Keratinocyte (primary cell): Measurements from ENCODE around the gene GID8. TPM values are rescaled to one million over a fixed set of nuclear protein-coding genes. Genes with fewer than 3 reads are reported as not detected.

Source experiments
- DNase-seq: peaks from one replicate; pipeline ENCODE4 v3.0.0-alpha.2; 2011; ENCODE audit warnings: low read depth, missing footprints, low spot score
- FAIRE-seq: peaks from 2 replicates; lab custom pipeline; 2011; peaks lifted over from hg19 to GRCh38; lab: Jason Lieb, UNC
- H2AFZ ChIP-seq: 2 replicates; pipeline ENCODE4 v1.6.0; 2012; ENCODE audit warnings: low read length, control low read depth, inconsistent platforms; ENCODE audit not compliant: control insufficient read depth
- H3K27ac ChIP-seq: 2 replicates; pipeline ENCODE4 v1.5.1; 2011; ENCODE audit warnings: low read length; ENCODE audit not compliant: control insufficient read depth, insufficient read depth
- H3K27me3 ChIP-seq: 3 replicates; pipeline ENCODE4 v1.6.0; 2011; ENCODE audit warnings: low read length; ENCODE audit not compliant: control insufficient read depth, insufficient read depth; ENCODE audit errors: extremely low read depth
- H3K36me3 ChIP-seq, 2 experiments: 2 replicates in 1 of 2; 3 replicates in 1 of 2; pipeline ENCODE4 v1.5.1; 2011; ENCODE audit warnings: low read length in 2 of 2, mild to moderate bottlenecking in 1 of 2; ENCODE audit not compliant: control insufficient read depth in 2 of 2, insufficient read depth in 2 of 2; ENCODE audit errors: extremely low read depth in 1 of 2
- H3K4me1 ChIP-seq: 3 replicates; pipeline ENCODE4 v1.5.1; 2011; ENCODE audit warnings: low read length; ENCODE audit not compliant: control insufficient read depth, insufficient read depth; ENCODE audit errors: extremely low read depth
- H3K4me2 ChIP-seq: 3 replicates; pipeline ENCODE4 v1.6.0; 2011; ENCODE audit warnings: low read depth, low read length; ENCODE audit not compliant: control insufficient read depth, insufficient read depth; ENCODE audit errors: extremely low read depth
- H3K4me3 ChIP-seq, 3 experiments: fragments of 200-600 bp in 1 of 3; sonication (generic) in 1 of 3; 2 replicates in 2 of 3; 3 replicates in 1 of 3; pipeline ENCODE4 v1.5.1; 2011 to 2016; ENCODE audit warnings: low read length in 3 of 3, mild to moderate bottlenecking in 3 of 3, control low read depth in 2 of 3, inconsistent platforms in 1 of 3, low read depth in 1 of 3, mixed read lengths in 1 of 3, mixed run types in 1 of 3, moderate library complexity in 1 of 3; ENCODE audit not compliant: control insufficient read depth in 2 of 3, insufficient read depth in 2 of 3; ENCODE audit errors: extremely low read depth in 1 of 3
- H3K79me2 ChIP-seq: 2 replicates; pipeline ENCODE4 v1.6.0; 2012; ENCODE audit warnings: low read length; ENCODE audit not compliant: control insufficient read depth, insufficient read depth
- H3K9ac ChIP-seq: 3 replicates; pipeline ENCODE4 v1.6.0; 2011; ENCODE audit warnings: low read length; ENCODE audit not compliant: control insufficient read depth, insufficient read depth; ENCODE audit errors: extremely low read depth
- H3K9me1 ChIP-seq: 3 replicates; pipeline ENCODE4 v1.6.0; 2011; ENCODE audit warnings: low read length; ENCODE audit not compliant: control insufficient read depth, insufficient read depth; ENCODE audit errors: extremely low read depth
- H3K9me3 ChIP-seq: 2 replicates; pipeline ENCODE4 v1.5.1; 2012; ENCODE audit warnings: low read depth, low read length; ENCODE audit not compliant: control insufficient read depth
- H4K20me1 ChIP-seq: 3 replicates; pipeline ENCODE4 v1.6.0; 2011; ENCODE audit warnings: low read length; ENCODE audit not compliant: control insufficient read depth, insufficient read depth; ENCODE audit errors: extremely low read depth
- CTCF ChIP-seq, 3 experiments: IDR thresholded peaks in 1 of 3; conservative IDR thresholded peaks in 1 of 3; optimal IDR thresholded peaks in 1 of 3; 2 replicates in 2 of 3; 3 replicates in 1 of 3; pipeline versions ENCODE3 to v1.5.1; 2011; ENCODE audit warnings: low read length in 3 of 3, mild to moderate bottlenecking in 3 of 3, moderate library complexity in 2 of 3, control low read depth in 1 of 3, inconsistent platforms in 1 of 3; ENCODE audit not compliant: insufficient read depth in 2 of 3; ENCODE audit errors: extremely low read depth in 1 of 3
- EZH2 ChIP-seq: IDR thresholded peaks from one replicate; pipeline ENCODE4 v1.6.1; 2012; ENCODE audit warnings: inconsistent platforms, mild to moderate bottlenecking, low read length, moderate library complexity
- dilution Hi-C: fragments of 300-500 bp; cut with MboI; formaldehyde crosslinking; loops from one replicate; pipeline ENCODE4 v1.7.0; 2020; ENCODE audit warnings: low sequenced_read_pairs; ENCODE audit not compliant: extremely low pct_ligation_motif_present
- polyA plus RNA-seq, 5 experiments: library from polyadenylated mRNA; depleted of rRNA in 3 of 5; stranded (reverse) in 3 of 5; stranded (forward) in 1 of 5; unstranded in 1 of 5; fragments of >200 nt; gene quantifications; 1 replicate in 1 of 5; 2 replicates in 3 of 5; 3 replicates in 1 of 5; pipeline versions ENCODE4 v1.2.1 to v1.2.3, GENCODE V29; 2011 to 2012; ENCODE audit warnings: missing spikeins in 2 of 5, low read depth in 1 of 5, low replicate concordance in 1 of 5

Gene GID8
- polyA plus RNA-seq, 1 donor (not counting 4 experiments of a cell fraction or from before 2014, with no cell fraction given), result 23.7 TPM

DNA sequence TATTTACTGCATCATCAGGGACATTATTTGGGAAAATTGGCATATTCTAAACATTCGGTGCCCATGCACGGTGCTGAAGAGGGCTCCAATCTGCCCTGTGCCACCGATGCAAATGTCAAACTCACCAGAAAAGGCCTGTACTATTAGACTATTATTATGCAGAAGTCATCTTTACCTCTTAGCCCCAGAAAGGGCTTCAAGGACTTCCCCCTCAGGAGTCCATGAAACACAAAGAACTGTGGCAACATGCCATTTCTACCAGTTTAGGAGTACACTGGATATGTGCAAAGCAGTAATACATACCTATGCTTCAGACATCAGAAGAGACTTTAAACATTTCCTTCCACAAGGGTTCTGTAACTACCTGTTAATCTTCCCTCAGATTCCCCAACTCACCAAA is 20.2 kb upstream of the GID8 start:
- no peak overlapping the region for H2AFZ ChIP-seq
- dilution Hi-C loops, result no loop called here
- peaks cover 24% of the 10 kb centered on the region for H3K4me1 ChIP-seq
- no peak for DNase-seq
- H3K27me3 ChIP-seq, result no peaks in the 10 kb centered on the region
- H3K79me2 ChIP-seq, result peaks cover 100% of the 10 kb centered on the region
- peaks cover 74% of the 10 kb centered on the region for H4K20me1 ChIP-seq
- no peak overlapping the region for H3K27ac ChIP-seq
- no peak overlapping the region for H3K9ac ChIP-seq
- H3K9me3 ChIP-seq, result no peaks in the 10 kb centered on the region
- no peak overlapping the region for H3K4me3 ChIP-seq
- H3K9me1 ChIP-seq, result peaks cover 13% of the 10 kb centered on the region
- FAIRE-seq, result no peak
- TF ChIP-seq CTCF (optimal IDR thresholded peaks at IDR 0.05 in 1 of 3, IDR thresholded peaks at IDR 0.05 in 1 of 3, conservative IDR thresholded peaks at IDR 0.05 in 1 of 3; ENCODE audit: extremely low read depth in 1 of 3, insufficient read depth in 2 of 3, low read length in 3 of 3), result no peak
- TF ChIP-seq EZH2, result no peak
- H3K36me3 ChIP-seq, result peaks cover 7 to 22% of the 10 kb centered on the region in 2 experiments
- no peak overlapping the region for H3K4me2 ChIP-seq

DNA sequence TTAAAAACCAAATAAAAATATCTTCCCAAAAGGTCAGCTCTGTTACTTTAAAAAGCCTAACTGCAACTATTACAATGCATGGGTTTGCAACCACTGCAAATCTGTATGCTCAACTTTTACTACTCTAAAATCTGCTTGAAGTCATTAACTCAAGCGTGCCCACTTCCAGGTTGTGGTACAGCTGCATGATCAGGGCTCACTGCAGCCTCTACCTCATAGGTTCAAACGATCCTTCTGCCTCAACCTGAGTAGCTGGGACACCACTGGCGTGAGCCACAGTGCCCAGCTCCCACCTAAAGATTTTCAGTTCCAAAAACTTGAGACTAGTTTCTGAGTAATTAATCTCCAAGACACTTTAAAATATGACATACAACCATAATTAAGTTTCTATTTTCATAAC is 19.8 kb upstream of the GID8 start:
- DNase-seq, result no peak
- Histone ChIP-seq H3K79me2 (peaks cover 100% of the 10 kb centered on the region), H3K9me3 (no peaks in the 10 kb centered on the region), H3K27me3 (no peaks in the 10 kb centered on the region), H3K4me3 (no peak overlapping the region), H4K20me1 (peaks cover 74% of the 10 kb centered on the region), H3K4me1 (peaks cover 29% of the 10 kb centered on the region), H3K27ac (no peak overlapping the region), H3K9ac (no peak overlapping the region), H2AFZ (no peak overlapping the region), H3K36me3 (peaks cover 4 to 21% of the 10 kb centered on the region in 2 experiments), H3K9me1 (peaks cover 15% of the 10 kb centered on the region), H3K4me2 (no peak overlapping the region)
- FAIRE-seq, result no peak
- TF ChIP-seq EZH2, result no peak
- dilution Hi-C loops, result no loop called here

DNA sequence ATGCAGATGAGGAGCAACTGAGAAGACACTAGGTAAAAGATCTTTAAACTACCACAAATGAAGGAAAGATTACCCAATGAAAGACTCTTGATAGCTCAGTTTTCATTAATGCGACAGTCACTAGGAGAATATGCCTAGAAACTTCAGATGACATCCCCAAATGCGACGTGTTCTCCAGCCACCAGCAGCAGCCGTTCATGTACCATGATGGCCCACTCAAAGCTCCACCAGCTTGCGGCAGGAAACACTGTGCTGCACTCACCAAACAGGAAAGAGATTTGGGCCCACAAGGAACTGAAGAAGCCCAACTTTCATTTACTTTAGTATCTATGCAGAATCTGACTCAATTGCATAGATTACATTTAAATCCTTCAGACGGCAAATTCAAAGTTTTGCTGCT is 19.1 kb upstream of the GID8 start:
- no peaks in the 10 kb centered on the region for H3K9me3 ChIP-seq
- FAIRE-seq, result no peak
- no peaks in the 10 kb centered on the region for H3K27me3 ChIP-seq
- DNase-seq, result no peak
- TF ChIP-seq CTCF (optimal IDR thresholded peaks at IDR 0.05 in 1 of 3, IDR thresholded peaks at IDR 0.05 in 1 of 3, conservative IDR thresholded peaks at IDR 0.05 in 1 of 3; ENCODE audit: extremely low read depth in 1 of 3, insufficient read depth in 2 of 3, low read length in 3 of 3), result no peak
- no peak for TF ChIP-seq EZH2
- no peak overlapping the region for H3K4me3 ChIP-seq
- peaks cover 15% of the 10 kb centered on the region for H3K9me1 ChIP-seq
- H2AFZ ChIP-seq, result no peak overlapping the region
- H3K9ac ChIP-seq, result no peak overlapping the region
- H3K4me2 ChIP-seq, result no peak overlapping the region
- H3K79me2 ChIP-seq, result peaks cover 100% of the 10 kb centered on the region
- peaks cover 34% of the 10 kb centered on the region for H3K4me1 ChIP-seq
- H3K36me3 ChIP-seq, result peaks cover 2 to 14% of the 10 kb centered on the region in 2 experiments
- dilution Hi-C loops, result no loop called here
- H4K20me1 ChIP-seq, result peaks cover 76% of the 10 kb centered on the region
- no peak overlapping the region for H3K27ac ChIP-seq
